Loucy (cell line): Measurements from ENCODE around the gene ZNF205.

ENCODE experiments used
- H2AFZ ChIP-seq: fragments of 200-600 bp; sonication (generic); 2 replicates; pipeline ENCODE4 v1.6.0; 2016; ENCODE audit warnings: antibody characterized with exemption, mild to moderate bottlenecking, low read length, moderate library complexity
- H3F3A ChIP-seq: fragments of 200-600 bp; 2 replicates; pipeline ENCODE4 v1.6.0; 2016; ENCODE audit warnings: antibody characterized with exemption, low read depth, mild to moderate bottlenecking
- H3K27me3 ChIP-seq: fragments of 200-600 bp; sonication (generic); 2 replicates; pipeline ENCODE4 v1.6.1; 2014; ENCODE audit warnings: low read length, mild to moderate bottlenecking; ENCODE audit not compliant: insufficient read depth, poor library complexity, severe bottlenecking
- H3K36me3 ChIP-seq: fragments of 200-600 bp; sonication (generic); 2 replicates; pipeline ENCODE4 v1.6.1; 2016; ENCODE audit warnings: low read length; ENCODE audit not compliant: insufficient read depth
- H3K4me1 ChIP-seq: fragments of 200-600 bp; sonication (generic); 2 replicates; pipeline ENCODE4 v1.5.1; 2014; ENCODE audit warnings: low read length, mild to moderate bottlenecking; ENCODE audit not compliant: insufficient read depth, poor library complexity, severe bottlenecking
- H3K4me2 ChIP-seq: fragments of 200-600 bp; sonication (generic); 2 replicates; pipeline ENCODE4 v1.6.0; 2014; ENCODE audit warnings: antibody characterized with exemption, low read length, low read depth, mild to moderate bottlenecking; ENCODE audit not compliant: poor library complexity, severe bottlenecking
- H3K4me3 ChIP-seq: fragments of 200-600 bp; sonication (generic); 2 replicates; pipeline ENCODE4 v1.5.1; 2014; ENCODE audit warnings: low read length, mild to moderate bottlenecking, mixed read lengths; ENCODE audit not compliant: poor library complexity, severe bottlenecking
- H3K79me2 ChIP-seq: fragments of 200-600 bp; sonication (generic); 2 replicates; pipeline ENCODE4 v1.6.1; 2014; ENCODE audit warnings: low read length; ENCODE audit not compliant: insufficient read depth
- H3K9ac ChIP-seq: fragments of 200-600 bp; sonication (generic); 2 replicates; pipeline ENCODE4 v1.6.0; 2014; ENCODE audit warnings: mild to moderate bottlenecking, low read depth, low read length, moderate library complexity; ENCODE audit not compliant: poor library complexity, severe bottlenecking
- H3K9me2 ChIP-seq: fragments of 200-600 bp; sonication (generic); replicated peaks from 2 replicates; pipeline ENCODE4 v1.6.1; 2016; ENCODE audit warnings: low read depth, low read length, mixed read lengths
- H3K9me3 ChIP-seq: fragments of 200-600 bp; sonication (generic); 2 replicates; pipeline ENCODE4 v1.6.1; 2014; ENCODE audit warnings: mild to moderate bottlenecking, antibody characterized with exemption, low read length, low read depth; ENCODE audit not compliant: insufficient read depth
- H4K20me1 ChIP-seq: fragments of 200-600 bp; sonication (generic); 2 replicates; pipeline ENCODE4 v1.6.0; 2014; ENCODE audit warnings: antibody characterized with exemption, low read length, mild to moderate bottlenecking; ENCODE audit not compliant: insufficient read depth, poor library complexity, severe bottlenecking
- CTCF ChIP-seq: fragments of 200-600 bp; sonication (generic); conservative IDR thresholded peaks from 2 replicates; pipeline ENCODE4 v1.5.1; 2014; ENCODE audit warnings: mild to moderate bottlenecking, antibody characterized with exemption, low read length
- EZH2phosphoT487 ChIP-seq: fragments of 200-600 bp; IDR thresholded peaks from 2 replicates; pipeline ENCODE4 v1.6.1; 2018; ENCODE audit warnings: antibody characterized with exemption, mild to moderate bottlenecking, moderate library complexity, borderline replicate concordance

ZNF205 gene

DNA sequence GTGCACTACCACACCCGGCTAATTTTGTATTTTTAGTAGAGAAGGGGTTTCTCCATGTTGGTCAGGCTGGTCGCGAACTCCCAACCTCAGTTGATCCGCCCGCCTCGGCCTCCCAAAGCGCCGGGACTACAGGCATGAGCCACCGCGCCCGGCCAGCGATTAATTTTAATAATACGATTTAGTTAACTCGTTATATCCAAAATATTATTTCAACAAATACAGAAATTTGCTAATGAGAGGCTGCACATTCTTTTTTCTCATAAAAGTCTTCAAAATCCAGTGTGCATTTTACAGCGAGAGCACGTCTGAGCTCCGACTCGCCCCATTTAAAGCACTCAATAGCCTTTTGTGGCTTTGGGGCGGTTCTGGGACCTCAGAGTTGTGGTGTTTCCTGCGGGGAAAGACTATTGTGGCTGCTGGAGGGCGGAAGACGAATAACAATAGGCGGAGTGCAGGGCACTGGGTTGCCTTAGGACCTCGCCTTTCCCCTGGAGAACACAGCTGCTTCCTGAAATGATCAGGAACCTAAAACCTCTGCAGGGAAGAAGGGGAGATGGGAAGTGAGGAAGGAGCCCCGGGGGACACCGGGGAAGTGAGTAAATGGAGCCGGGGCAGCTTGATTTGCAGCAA lies 10.4 kb upstream of the ZNF205 start:
- H3K36me3 ChIP-seq: no peaks in the 10 kb centered on the region

GRCh38 chr16:3106205-3106928 lies 6.0 kb upstream of the ZNF205 start:
- Histone ChIP-seq H3K9ac (peak overlapping the region; percentile 91), H3K4me1 (no peaks in the 10 kb centered on the region), H3K9me3 (no peaks in the 10 kb centered on the region), H3K4me2 (peak overlapping the region; percentile 75), H4K20me1 (no peaks in the 10 kb centered on the region), H3F3A (no peaks in the 10 kb centered on the region), H3K27me3 (no peaks in the 10 kb centered on the region), H3K9me2 (no peaks in the 10 kb centered on the region), H2AFZ (peak overlapping the region; percentile 73), H3K36me3 (no peaks in the 10 kb centered on the region), H3K79me2 (no peaks in the 10 kb centered on the region), H3K4me3 (peak overlapping the region; percentile 76)
- TF ChIP-seq CTCF: no peak
- TF ChIP-seq EZH2phosphoT487: no peak

More for the DNA sequence above, 10.4 kb upstream of the ZNF205 start:
- H3K79me2 ChIP-seq: no peaks in the 10 kb centered on the region
- no peaks in the 10 kb centered on the region for H3K4me1 ChIP-seq
- TF ChIP-seq EZH2phosphoT487: no peak
- TF ChIP-seq CTCF: no peak
- no peak overlapping the region for H3K4me2 ChIP-seq
- H3K4me3 ChIP-seq: no peak overlapping the region
- no peak overlapping the region for H2AFZ ChIP-seq
- no peaks in the 10 kb centered on the region for H3K9me2 ChIP-seq
- H3K9me3 ChIP-seq: no peaks in the 10 kb centered on the region
- H4K20me1 ChIP-seq: no peaks in the 10 kb centered on the region
- no peaks in the 10 kb centered on the region for H3K27me3 ChIP-seq
- H3K9ac ChIP-seq: no peak overlapping the region
- no peaks in the 10 kb centered on the region for H3F3A ChIP-seq

DNA sequence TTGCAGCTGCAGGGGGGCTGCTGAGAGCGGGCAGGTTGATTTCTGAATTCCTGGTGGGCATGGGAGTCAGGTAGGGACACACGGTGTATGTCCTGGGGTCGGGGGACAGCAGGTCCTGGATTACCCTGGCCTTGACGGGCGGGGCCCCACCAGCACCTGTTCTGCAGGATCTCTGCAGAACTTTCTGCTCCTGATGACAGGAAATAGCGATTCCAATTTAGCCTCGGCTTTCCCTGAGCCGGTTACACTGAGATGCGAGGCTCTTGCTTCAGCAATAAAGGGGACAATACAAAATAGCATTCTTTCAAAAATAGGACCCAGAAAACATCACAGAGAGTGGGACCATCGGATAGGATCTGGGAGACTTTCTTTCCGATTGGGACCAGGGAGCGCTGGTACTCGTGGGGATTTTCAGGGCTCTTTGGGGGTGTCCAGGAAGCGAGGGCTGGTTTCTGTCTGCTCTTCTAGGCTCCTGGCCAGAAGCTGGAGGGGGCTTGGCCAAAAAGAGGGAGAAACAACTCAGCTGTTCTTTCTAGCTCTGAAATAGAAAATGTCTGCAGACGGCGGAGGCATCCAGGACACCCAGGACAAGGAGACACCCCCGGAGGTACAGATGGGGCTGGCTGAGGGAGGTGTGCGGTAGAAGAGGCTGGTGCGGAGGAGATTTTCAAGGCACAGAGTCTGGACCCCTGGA lies 642 bp downstream of the ZNF205 start:
- no peaks in the 10 kb centered on the region for H3F3A ChIP-seq
- no peak for TF ChIP-seq CTCF
- no peaks in the 10 kb centered on the region for H3K27me3 ChIP-seq
- H3K4me2 ChIP-seq: no peak overlapping the region
- H3K36me3 ChIP-seq: no peaks in the 10 kb centered on the region
- H3K4me3 ChIP-seq: no peak overlapping the region
- H3K9me3 ChIP-seq: no peaks in the 10 kb centered on the region
- H3K4me1 ChIP-seq: no peaks in the 10 kb centered on the region
- no peaks in the 10 kb centered on the region for H3K9me2 ChIP-seq
- H4K20me1 ChIP-seq: no peaks in the 10 kb centered on the region
- no peak overlapping the region for H3K9ac ChIP-seq
- H2AFZ ChIP-seq: no peak overlapping the region
- H3K79me2 ChIP-seq: no peaks in the 10 kb centered on the region
